Liver (tissue), 3 donors: ENCODE measurements around the gene SLC39A12.

Experiments used
- FOXA1 ChIP-seq: IDR thresholded peaks from 2 replicates; pipeline ENCODE4 v1.6.1; 2016; ENCODE audit warnings: antibody characterized with exemption
- GABPA ChIP-seq, 2 donors: IDR thresholded peaks in 1 of 2; conservative IDR thresholded peaks in 1 of 2; 2 replicates each; pipeline ENCODE4 v1.6.1; 2016; ENCODE audit warnings: antibody characterized with exemption in 2 of 2, mild to moderate bottlenecking in 1 of 2, moderate library complexity in 1 of 2
- HNF4A ChIP-seq, 2 donors: conservative IDR thresholded peaks; 2 replicates each; pipeline ENCODE4 v1.6.1; 2016; ENCODE audit warnings: antibody characterized with exemption in 2 of 2, mild to moderate bottlenecking in 2 of 2
- JUND ChIP-seq, 2 donors: IDR thresholded peaks; 2 replicates each; pipeline ENCODE4 v1.6.1; 2016; ENCODE audit warnings: antibody characterized with exemption in 2 of 2
- RAD21 ChIP-seq, 2 donors: IDR thresholded peaks; 2 replicates each; pipeline ENCODE4 v1.6.1; 2016; ENCODE audit warnings: antibody characterized with exemption in 2 of 2, mild to moderate bottlenecking in 2 of 2
- RXRA ChIP-seq, 2 donors: IDR thresholded peaks; 2 replicates each; pipeline ENCODE4 v1.6.1; 2017 to 2018; ENCODE audit warnings: antibody characterized with exemption in 2 of 2, mild to moderate bottlenecking in 1 of 2
- SP1 ChIP-seq: IDR thresholded peaks from 2 replicates; pipeline ENCODE4 v1.6.1; 2018; ENCODE audit warnings: antibody characterized with exemption, mild to moderate bottlenecking
- TAF1 ChIP-seq: conservative IDR thresholded peaks from 2 replicates; pipeline ENCODE4 v1.6.1; 2016; ENCODE audit warnings: antibody characterized with exemption, mild to moderate bottlenecking
- YY1 ChIP-seq: IDR thresholded peaks from 2 replicates; pipeline ENCODE4 v1.6.1; 2016; ENCODE audit warnings: antibody characterized with exemption, mild to moderate bottlenecking
- TF ChIP-seq, protein P1 (sequence below): IDR thresholded peaks from 2 replicates; pipeline ENCODE4 v1.6.1; 2016; ENCODE audit warnings: antibody characterized with exemption
- TF ChIP-seq, protein P2 (sequence below): fragments of 150-350 bp; IDR thresholded peaks from 2 replicates; pipeline ENCODE4 v1.5.1; 2017; ENCODE audit warnings: improper control_type of control experiment, low read depth, low read length; ENCODE audit not compliant: missing input control
- TF ChIP-seq, protein P3 (sequence below): IDR thresholded peaks from 2 replicates; pipeline ENCODE4 v1.6.1; 2016; ENCODE audit warnings: antibody characterized with exemption, mild to moderate bottlenecking
- TF ChIP-seq, protein P4 (sequence below): IDR thresholded peaks from 2 replicates; pipeline ENCODE4 v1.6.1; 2016; ENCODE audit warnings: antibody characterized with exemption
- TF ChIP-seq, protein P5 (sequence below): IDR thresholded peaks from 2 replicates; pipeline ENCODE4 v1.6.1; 2016; ENCODE audit warnings: antibody characterized with exemption
- donor health status: healthy.
- donor health status: healthy.

DNA sequence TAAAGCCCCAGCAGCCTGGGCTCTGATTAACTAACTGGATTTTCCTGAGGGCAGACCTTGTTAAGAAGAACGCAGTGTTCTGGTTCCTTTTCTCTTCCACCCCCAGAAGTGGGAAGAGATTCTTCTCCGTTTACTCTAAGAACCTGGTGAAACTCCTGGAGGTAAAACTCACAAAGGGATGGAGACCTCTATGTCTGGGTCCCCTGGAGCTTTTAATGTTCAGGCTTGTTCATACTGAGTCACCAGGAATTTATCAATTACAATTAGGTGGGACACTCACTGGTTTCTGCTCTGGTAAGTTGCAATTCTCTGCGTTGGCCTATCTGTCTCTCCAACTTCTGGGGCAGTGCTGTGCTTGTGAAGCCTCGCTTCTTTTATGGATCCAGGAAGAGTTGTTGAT lies 115.2 kb downstream of the SLC39A12 start:
- TF ChIP-seq, protein P1, sequence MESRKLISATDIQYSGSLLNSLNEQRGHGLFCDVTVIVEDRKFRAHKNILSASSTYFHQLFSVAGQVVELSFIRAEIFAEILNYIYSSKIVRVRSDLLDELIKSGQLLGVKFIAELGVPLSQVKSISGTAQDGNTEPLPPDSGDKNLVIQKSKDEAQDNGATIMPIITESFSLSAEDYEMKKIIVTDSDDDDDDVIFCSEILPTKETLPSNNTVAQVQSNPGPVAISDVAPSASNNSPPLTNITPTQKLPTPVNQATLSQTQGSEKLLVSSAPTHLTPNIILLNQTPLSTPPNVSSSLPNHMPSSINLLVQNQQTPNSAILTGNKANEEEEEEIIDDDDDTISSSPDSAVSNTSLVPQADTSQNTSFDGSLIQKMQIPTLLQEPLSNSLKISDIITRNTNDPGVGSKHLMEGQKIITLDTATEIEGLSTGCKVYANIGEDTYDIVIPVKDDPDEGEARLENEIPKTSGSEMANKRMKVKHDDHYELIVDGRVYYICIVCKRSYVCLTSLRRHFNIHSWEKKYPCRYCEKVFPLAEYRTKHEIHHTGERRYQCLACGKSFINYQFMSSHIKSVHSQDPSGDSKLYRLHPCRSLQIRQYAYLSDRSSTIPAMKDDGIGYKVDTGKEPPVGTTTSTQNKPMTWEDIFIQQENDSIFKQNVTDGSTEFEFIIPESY: no peak
- TF ChIP-seq, protein P2, sequence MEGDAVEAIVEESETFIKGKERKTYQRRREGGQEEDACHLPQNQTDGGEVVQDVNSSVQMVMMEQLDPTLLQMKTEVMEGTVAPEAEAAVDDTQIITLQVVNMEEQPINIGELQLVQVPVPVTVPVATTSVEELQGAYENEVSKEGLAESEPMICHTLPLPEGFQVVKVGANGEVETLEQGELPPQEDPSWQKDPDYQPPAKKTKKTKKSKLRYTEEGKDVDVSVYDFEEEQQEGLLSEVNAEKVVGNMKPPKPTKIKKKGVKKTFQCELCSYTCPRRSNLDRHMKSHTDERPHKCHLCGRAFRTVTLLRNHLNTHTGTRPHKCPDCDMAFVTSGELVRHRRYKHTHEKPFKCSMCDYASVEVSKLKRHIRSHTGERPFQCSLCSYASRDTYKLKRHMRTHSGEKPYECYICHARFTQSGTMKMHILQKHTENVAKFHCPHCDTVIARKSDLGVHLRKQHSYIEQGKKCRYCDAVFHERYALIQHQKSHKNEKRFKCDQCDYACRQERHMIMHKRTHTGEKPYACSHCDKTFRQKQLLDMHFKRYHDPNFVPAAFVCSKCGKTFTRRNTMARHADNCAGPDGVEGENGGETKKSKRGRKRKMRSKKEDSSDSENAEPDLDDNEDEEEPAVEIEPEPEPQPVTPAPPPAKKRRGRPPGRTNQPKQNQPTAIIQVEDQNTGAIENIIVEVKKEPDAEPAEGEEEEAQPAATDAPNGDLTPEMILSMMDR: no peak
- TF ChIP-seq RAD21 (IDR thresholded peaks at IDR 0.05) (no peak), GABPA (IDR thresholded peaks at IDR 0.05 in 1 of 2, conservative IDR thresholded peaks at IDR 0.05 in 1 of 2) (no peak), FOXA1 (no peak), RXRA (IDR thresholded peaks at IDR 0.05) (no peak), HNF4A (conservative IDR thresholded peaks at IDR 0.05) (no peak), YY1 (no peak), JUND (IDR thresholded peaks at IDR 0.05) (no peak), SP1 (no peak), TAF1 (no peak)
- TF ChIP-seq, protein P3, sequence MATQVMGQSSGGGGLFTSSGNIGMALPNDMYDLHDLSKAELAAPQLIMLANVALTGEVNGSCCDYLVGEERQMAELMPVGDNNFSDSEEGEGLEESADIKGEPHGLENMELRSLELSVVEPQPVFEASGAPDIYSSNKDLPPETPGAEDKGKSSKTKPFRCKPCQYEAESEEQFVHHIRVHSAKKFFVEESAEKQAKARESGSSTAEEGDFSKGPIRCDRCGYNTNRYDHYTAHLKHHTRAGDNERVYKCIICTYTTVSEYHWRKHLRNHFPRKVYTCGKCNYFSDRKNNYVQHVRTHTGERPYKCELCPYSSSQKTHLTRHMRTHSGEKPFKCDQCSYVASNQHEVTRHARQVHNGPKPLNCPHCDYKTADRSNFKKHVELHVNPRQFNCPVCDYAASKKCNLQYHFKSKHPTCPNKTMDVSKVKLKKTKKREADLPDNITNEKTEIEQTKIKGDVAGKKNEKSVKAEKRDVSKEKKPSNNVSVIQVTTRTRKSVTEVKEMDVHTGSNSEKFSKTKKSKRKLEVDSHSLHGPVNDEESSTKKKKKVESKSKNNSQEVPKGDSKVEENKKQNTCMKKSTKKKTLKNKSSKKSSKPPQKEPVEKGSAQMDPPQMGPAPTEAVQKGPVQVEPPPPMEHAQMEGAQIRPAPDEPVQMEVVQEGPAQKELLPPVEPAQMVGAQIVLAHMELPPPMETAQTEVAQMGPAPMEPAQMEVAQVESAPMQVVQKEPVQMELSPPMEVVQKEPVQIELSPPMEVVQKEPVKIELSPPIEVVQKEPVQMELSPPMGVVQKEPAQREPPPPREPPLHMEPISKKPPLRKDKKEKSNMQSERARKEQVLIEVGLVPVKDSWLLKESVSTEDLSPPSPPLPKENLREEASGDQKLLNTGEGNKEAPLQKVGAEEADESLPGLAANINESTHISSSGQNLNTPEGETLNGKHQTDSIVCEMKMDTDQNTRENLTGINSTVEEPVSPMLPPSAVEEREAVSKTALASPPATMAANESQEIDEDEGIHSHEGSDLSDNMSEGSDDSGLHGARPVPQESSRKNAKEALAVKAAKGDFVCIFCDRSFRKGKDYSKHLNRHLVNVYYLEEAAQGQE: no peak
- TF ChIP-seq, protein P4, sequence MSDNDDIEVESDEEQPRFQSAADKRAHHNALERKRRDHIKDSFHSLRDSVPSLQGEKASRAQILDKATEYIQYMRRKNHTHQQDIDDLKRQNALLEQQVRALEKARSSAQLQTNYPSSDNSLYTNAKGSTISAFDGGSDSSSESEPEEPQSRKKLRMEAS: no peak
- TF ChIP-seq, protein P5, sequence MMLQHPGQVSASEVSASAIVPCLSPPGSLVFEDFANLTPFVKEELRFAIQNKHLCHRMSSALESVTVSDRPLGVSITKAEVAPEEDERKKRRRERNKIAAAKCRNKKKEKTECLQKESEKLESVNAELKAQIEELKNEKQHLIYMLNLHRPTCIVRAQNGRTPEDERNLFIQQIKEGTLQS: no peak
